T-cell (primary cell): ENCODE results near the gene GPR25. TPM values are rescaled to one million over a fixed set of nuclear protein-coding genes. Genes with fewer than 3 reads are reported as not detected.

Experiments
- ATAC-seq, 4 experiments: fragments of 200-7000 bp in 3 of 4; fragments of 150-1000 bp in 1 of 4; cut with Tn5 transposase; replicated peaks in 1 of 4; 1 replicate in 3 of 4; 2 replicates in 1 of 4; pipeline ENCODE4 v1.10.0; 2021; ENCODE audit warnings: moderate library complexity in 3 of 4, mild to moderate bottlenecking in 2 of 4, moderate number of reproducible peaks in 1 of 4
- CTCF ChIA-PET, 2 donors: fragments of 300-600 bp; sonication (Branson Sonifier 250); formaldehyde crosslinking; loops; one replicate each; lab custom pipeline; 2022; ENCODE audit warnings: antibody characterized with exemption in 2 of 2; lab: Charles Lee
- POLR2A ChIA-PET, 2 donors: fragments of 300-600 bp; sonication (Branson Sonifier 250); formaldehyde crosslinking; loops; one replicate each; lab custom pipeline; 2022; ENCODE audit warnings: antibody characterized with exemption in 2 of 2; lab: Charles Lee
- DNase-seq, 35 experiments: peaks; one replicate each; pipeline versions ENCODE4 v3.0.0 to v3.0.0-alpha.2; 2013 to 2023
- H3K27ac ChIP-seq: one replicate; pipeline ENCODE4 v1.5.1; 2013; ENCODE audit warnings: low read length
- H3K27me3 ChIP-seq, 2 experiments: replicated peaks in 1 of 2; 1 replicate in 1 of 2; 2 replicates in 1 of 2; pipeline versions ENCODE4 v1.6.1 to v1.7.0; 2013; ENCODE audit warnings: low read length in 1 of 2, mixed read lengths in 1 of 2; ENCODE audit not compliant: control insufficient read depth in 2 of 2, insufficient read depth in 2 of 2; ENCODE audit errors: extremely low read depth in 1 of 2
- H3K36me3 ChIP-seq, 2 donors: 1 replicate in 1 of 2; 2 replicates in 1 of 2; pipeline versions ENCODE4 v1.6.1 to v1.7.0; 2013; ENCODE audit warnings: low read length in 1 of 2; ENCODE audit not compliant: control insufficient read depth in 2 of 2, insufficient read depth in 1 of 2; ENCODE audit errors: extremely low read depth in 1 of 2
- H3K4me1 ChIP-seq, 2 experiments: 1 replicate in 1 of 2; 2 replicates in 1 of 2; pipeline versions ENCODE4 v1.6.1 to v1.7.0; 2013; ENCODE audit warnings: low read length in 2 of 2, mixed read lengths in 1 of 2; ENCODE audit not compliant: insufficient read depth in 2 of 2, control insufficient read depth in 1 of 2; ENCODE audit errors: extremely low read depth in 1 of 2
- H3K4me3 ChIP-seq, 2 donors: 1 replicate in 1 of 2; 2 replicates in 1 of 2; pipeline versions ENCODE4 v1.5.1 to v1.7.0; 2013; ENCODE audit warnings: mild to moderate bottlenecking in 2 of 2, low read length in 1 of 2, moderate library complexity in 1 of 2; ENCODE audit not compliant: control insufficient read depth in 1 of 2; ENCODE audit errors: extremely low read depth in 1 of 2
- H3K9me3 ChIP-seq: 2 replicates; pipeline ENCODE4 v1.7.0; 2013
- H3K27ac Mint-ChIP-seq, 2 donors: one replicate each; pipeline ENCODE4 v1.8.0; 2020 to 2021; ENCODE audit warnings: mild to moderate bottlenecking in 2 of 2, mixed read lengths in 2 of 2
- H3K27me3 Mint-ChIP-seq, 2 donors: one replicate each; pipeline ENCODE4 v1.8.0; 2021 to 2022; ENCODE audit warnings: mixed read lengths in 2 of 2
- H3K36me3 Mint-ChIP-seq: one replicate; pipeline ENCODE4 v1.8.0; 2021; ENCODE audit warnings: mixed read lengths
- H3K4me1 Mint-ChIP-seq, 3 donors: one replicate each; pipeline ENCODE4 v1.8.0; 2020 to 2022; ENCODE audit warnings: mixed read lengths in 3 of 3, mild to moderate bottlenecking in 1 of 3
- H3K4me3 Mint-ChIP-seq, 3 donors: one replicate each; pipeline ENCODE4 v1.8.0; 2020 to 2022; ENCODE audit warnings: mild to moderate bottlenecking in 3 of 3, mixed read lengths in 3 of 3, moderate library complexity in 3 of 3
- H3K9me3 Mint-ChIP-seq, 3 donors: one replicate each; pipeline ENCODE4 v1.8.0; 2020 to 2022; ENCODE audit warnings: mixed read lengths in 3 of 3
- WGBS: methylation state at CpG from one replicate; pipeline ENCODE4 v1.1.5; 2013; ENCODE audit warnings: missing lambda C conversion rate; ENCODE audit not compliant: insufficient coverage; 5-methylcytosine and 5-hydroxymethylcytosine counted together
- total RNA-seq, 35 experiments: library from RNA in 6 of 35; stranded (reverse) in 6 of 35; fragments of 120-200 nt in 1 of 35; gene quantifications; one replicate each; pipeline versions ENCODE4 v1.2.1 to v1.2.4 and lab custom pipeline; 2013 to 2026

Gene GPR25
- total RNA-seq, 5 donors from 2014 or later (not counting 1 experiment from before 2014, with no cell fraction given): 1.2 to 6.7 (median 1.8) TPM

DNA sequence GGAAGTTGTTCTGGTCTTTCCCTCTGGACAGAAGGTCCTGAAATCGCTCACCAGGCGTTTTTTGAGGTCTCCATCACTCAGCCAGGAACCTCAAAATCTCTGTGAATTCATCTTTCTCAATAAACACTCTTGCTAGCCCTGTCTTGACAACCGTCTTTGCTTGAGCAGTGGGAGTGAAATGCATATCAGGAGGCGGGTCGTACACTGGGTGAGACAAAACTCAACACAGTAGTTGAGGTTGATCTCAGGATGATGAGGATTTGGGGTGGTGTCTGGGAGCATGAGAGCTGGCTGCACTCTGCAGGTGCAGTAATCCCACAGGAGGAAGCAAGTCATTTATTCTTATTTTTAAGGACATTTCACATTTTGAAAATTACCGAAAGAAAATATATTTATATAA lies 1.9 kb downstream of the GPR25 start:
- ATAC-seq (no peak), DNase-seq (no peak)
- Histone ChIP-seq H3K4me1 (peaks cover 6 to 66% of the 10 kb centered on the region in 2 experiments), H3K36me3 (no peaks in the 10 kb centered on the region), H3K9me3 (no peaks in the 10 kb centered on the region), H3K27me3 (peaks cover 2 to 32% of the 10 kb centered on the region in 2 experiments), H3K27ac (no peak overlapping the region), H3K4me3 (peak overlapping the region in 1 of 2 donors; percentile 33)
- ChIA-PET CTCF (no interaction called here), POLR2A (no interaction called here)
- peaks cover 44 to 76% (median 61%) of the 10 kb centered on the region in 3 donors for H3K4me1 Mint-ChIP-seq
- H3K36me3 Mint-ChIP-seq: peaks cover 3% of the 10 kb centered on the region
- H3K9me3 Mint-ChIP-seq: no peaks in the 10 kb centered on the region
- H3K4me3 Mint-ChIP-seq: peak overlapping the region; percentile 49 to 74 (median 72)
- peak overlapping the region; percentile 63 to 71 for H3K27ac Mint-ChIP-seq
- 63% methylated on average over 3 of the region's 6 CpGs for WGBS
- peaks cover 31 to 32% of the 10 kb centered on the region in 2 donors for H3K27me3 Mint-ChIP-seq

- Mint-ChIP-seq H3K27ac (peak overlapping the region; percentile 5 to 29), H3K4me3 (peak overlapping the region; percentile 31 to 74 (median 35)), H3K4me1 (peaks cover 44 to 76% (median 59%) of the 10 kb centered on the region in 3 donors), H3K36me3 (peaks cover 3% of the 10 kb centered on the region), H3K27me3 (peaks cover 31 to 32% of the 10 kb centered on the region in 2 donors), H3K9me3 (no peaks in the 10 kb centered on the region)
- H3K4me3 ChIP-seq: no peak overlapping the region
- ATAC-seq: no peak
- ChIA-PET POLR2A (interaction anchor here in 1 of 2 donors (0.6 kb wide), 1 partner anchor 15 kb away, joined by 3 read pairs; no protein-coding TSS in a partner anchor), CTCF (no interaction called here)
- WGBS: 97% methylated on average over 4 of the region's 5 CpGs
- peaks cover 6 to 64% of the 10 kb centered on the region in 2 experiments for H3K4me1 ChIP-seq
- no peaks in the 10 kb centered on the region for H3K36me3 ChIP-seq
- H3K27ac ChIP-seq: no peak overlapping the region
- H3K9me3 ChIP-seq: no peaks in the 10 kb centered on the region
- H3K27me3 ChIP-seq: peaks cover 2 to 32% of the 10 kb centered on the region in 2 experiments
- DNase-seq: no peak
Measured at GRCh38 chr1:200875416-200875815, 2.6 kb downstream of the GPR25 start.

- CTCF ChIA-PET: interaction anchor here (0.5 to 1.2 kb wide), 5 partner anchors 9 to 226 kb away, joined by 3 to 6 read pairs (median 4); no protein-coding TSS in a partner anchor
- DNase-seq (no peak), ATAC-seq (no peak)
- Mint-ChIP-seq H3K36me3 (peaks cover 3% of the 10 kb centered on the region), H3K9me3 (no peaks in the 10 kb centered on the region), H3K27me3 (peaks cover 24 to 29% of the 10 kb centered on the region in 2 donors), H3K4me1 (peaks cover 38 to 67% (median 45%) of the 10 kb centered on the region in 3 donors), H3K4me3 (peak overlapping the region in 1 of 3 donors; percentile 28), H3K27ac (peak overlapping the region in 1 of 2 donors; percentile 88)
- no peak overlapping the region for H3K4me3 ChIP-seq
- H3K36me3 ChIP-seq: no peaks in the 10 kb centered on the region
- POLR2A ChIA-PET: interaction anchor here (0.5 to 0.9 kb wide), 8 partner anchors 9 to 139 kb away, joined by 3 to 11 read pairs (median 4); no protein-coding TSS in a partner anchor
- H3K27ac ChIP-seq: no peak overlapping the region
- H3K9me3 ChIP-seq: no peaks in the 10 kb centered on the region
- WGBS: 75% methylated on average over 2 of the region's 3 CpGs
- peaks cover 6 to 53% of the 10 kb centered on the region in 2 experiments for H3K4me1 ChIP-seq
- H3K27me3 ChIP-seq: peaks cover under 1 to 28% of the 10 kb centered on the region in 2 experiments
Measured at GRCh38 chr1:200877010-200877409, 4.2 kb downstream of the GPR25 start.

GRCh38 chr1:200877839-200878551 lies 5.2 kb downstream of the GPR25 start:
- H3K4me3 Mint-ChIP-seq: peak overlapping the region in 1 of 3 donors; percentile 28
- Histone ChIP-seq H3K27me3 (peaks cover 0 to 18% of the 10 kb centered on the region in 2 experiments), H3K4me1 (peaks cover 6 to 43% of the 10 kb centered on the region in 2 experiments), H3K36me3 (no peaks in the 10 kb centered on the region), H3K4me3 (no peak overlapping the region), H3K9me3 (no peaks in the 10 kb centered on the region), H3K27ac (peak overlapping the region; percentile 66)
- CTCF ChIA-PET: interaction anchor here (0.6 to 1.0 kb wide), 5 partner anchors 10 to 304 kb away, joined by 3 to 4 read pairs (median 3); no protein-coding TSS in a partner anchor
- peak overlapping the region; percentile 82 to 88 for H3K27ac Mint-ChIP-seq
- H3K36me3 Mint-ChIP-seq: peaks cover 3% of the 10 kb centered on the region
- DNase-seq: peak in 5 of 35 experiments; percentile 11 to 55 (median 36)
- WGBS: 36% methylated on average over 2 of the region's 6 CpGs
- peaks cover 38 to 63% (median 42%) of the 10 kb centered on the region in 3 donors for H3K4me1 Mint-ChIP-seq
- POLR2A ChIA-PET: interaction anchor here in 1 of 2 donors (0.6 to 0.9 kb wide), 3 partner anchors 10 to 285 kb away, joined by 3 to 4 read pairs (median 4); no protein-coding TSS in a partner anchor
- peaks cover 19 to 29% of the 10 kb centered on the region in 2 donors for H3K27me3 Mint-ChIP-seq
- peak; percentile 70 to 73 (median 72) for ATAC-seq
- H3K9me3 Mint-ChIP-seq: no peaks in the 10 kb centered on the region

GRCh38 chr1:200880212-200880611 lies 7.4 kb downstream of the GPR25 start:
- Histone ChIP-seq H3K36me3 (no peaks in the 10 kb centered on the region), H3K27ac (no peak overlapping the region), H3K27me3 (peaks cover 0 to 4% of the 10 kb centered on the region in 2 experiments), H3K4me3 (no peak overlapping the region), H3K4me1 (peaks cover 4 to 36% of the 10 kb centered on the region in 2 experiments), H3K9me3 (no peaks in the 10 kb centered on the region)
- H3K27ac Mint-ChIP-seq: peak overlapping the region; percentile 4 to 39
- DNase-seq: peak in 1 of 35 experiments; percentile 4
- H3K4me1 Mint-ChIP-seq: peaks cover 25 to 64% (median 38%) of the 10 kb centered on the region in 3 donors
- no peaks in the 10 kb centered on the region for H3K36me3 Mint-ChIP-seq
- H3K4me3 Mint-ChIP-seq: no peak overlapping the region
- POLR2A ChIA-PET: no interaction called here
- no peak for ATAC-seq
- CTCF ChIA-PET: interaction anchor here in 1 of 2 donors (0.6 kb wide), 1 partner anchor 210 kb away, joined by 5 read pairs; no protein-coding TSS in a partner anchor
- 29% methylated on average over 1 of the region's 3 CpGs for WGBS
- no peaks in the 10 kb centered on the region for H3K9me3 Mint-ChIP-seq
- H3K27me3 Mint-ChIP-seq: peaks cover 6 to 16% of the 10 kb centered on the region in 2 donors

DNA sequence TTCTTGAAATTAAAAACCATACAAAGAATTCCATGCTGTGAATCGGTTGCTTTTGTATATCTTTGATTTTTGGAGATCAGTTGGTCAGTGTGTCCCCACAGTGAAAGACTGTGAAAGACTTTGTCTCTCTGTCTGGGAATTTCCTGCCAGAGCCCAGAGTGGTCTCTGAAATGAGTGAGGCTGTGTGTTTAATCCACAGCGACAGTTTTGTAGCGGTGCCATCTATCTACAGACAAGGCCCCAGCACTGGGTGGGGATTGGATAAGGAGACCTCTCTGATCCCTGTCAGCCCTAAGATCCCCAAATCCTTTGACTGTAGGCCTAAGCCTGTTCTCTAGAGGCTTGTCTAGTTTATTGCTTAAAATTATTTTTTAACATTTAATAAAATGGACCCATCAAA lies 10.3 kb downstream of the GPR25 start:
- Mint-ChIP-seq H3K9me3 (no peaks in the 10 kb centered on the region), H3K36me3 (no peaks in the 10 kb centered on the region), H3K27ac (peak overlapping the region; percentile 17 to 71), H3K4me3 (peak overlapping the region in 1 of 3 donors; percentile 31), H3K4me1 (peaks cover 14 to 60% (median 38%) of the 10 kb centered on the region in 3 donors), H3K27me3 (peaks cover 0 to 4% of the 10 kb centered on the region in 2 donors)
- ChIA-PET POLR2A (interaction anchor here in 1 of 2 donors (0.7 kb wide), 2 partner anchors 20 to 138 kb away, joined by 3 to 8 read pairs; no protein-coding TSS in a partner anchor), CTCF (no interaction called here)
- no peak overlapping the region for H3K27ac ChIP-seq
- no peak overlapping the region for H3K4me3 ChIP-seq
- peaks cover 4 to 48% of the 10 kb centered on the region in 2 experiments for H3K4me1 ChIP-seq
- no peaks in the 10 kb centered on the region for H3K9me3 ChIP-seq
- DNase-seq (no peak), ATAC-seq (no peak)
- no peaks in the 10 kb centered on the region for H3K27me3 ChIP-seq
- no peaks in the 10 kb centered on the region for H3K36me3 ChIP-seq
- 80% methylated on average over 1 of the region's 3 CpGs for WGBS
